Neural progenitor cell (in vitro differentiated cells): ENCODE data around the gene MPO. TPM values are rescaled to one million over a fixed set of nuclear protein-coding genes. Genes with fewer than 3 reads are reported as not detected.

Source experiments
- DNase-seq: peaks from one replicate; pipeline ENCODE4 v3.0.0-alpha.2; 2016; ENCODE audit warnings: low spot score
- H2AFZ ChIP-seq: fragments of 200-600 bp; sonication (generic); replicated peaks from 2 replicates; pipeline ENCODE4 v1.6.1; 2016; ENCODE audit warnings: antibody characterized with exemption
- H3F3A ChIP-seq: fragments of 200-600 bp; sonication (generic); 2 replicates; pipeline ENCODE4 v1.6.1; 2016; ENCODE audit warnings: antibody characterized with exemption, low read depth
- H3K27ac ChIP-seq: fragments of 200-600 bp; sonication (generic); 2 replicates; pipeline ENCODE4 v1.5.1; 2016; ENCODE audit warnings: mild to moderate bottlenecking
- H3K27me3 ChIP-seq: fragments of 200-600 bp; sonication (generic); 2 replicates; pipeline ENCODE4 v1.6.1; 2016; ENCODE audit warnings: mild to moderate bottlenecking, moderate library complexity
- H3K36me3 ChIP-seq: fragments of 200-600 bp; sonication (generic); 2 replicates; pipeline ENCODE4 v1.5.1; 2016
- H3K4me1 ChIP-seq: fragments of 200-600 bp; sonication (generic); 2 replicates; pipeline ENCODE4 v1.6.1; 2016; ENCODE audit warnings: mixed run types
- H3K4me2 ChIP-seq: fragments of 200-600 bp; sonication (generic); 2 replicates; pipeline ENCODE4 v1.6.1; 2016
- H3K4me3 ChIP-seq: fragments of 200-600 bp; sonication (generic); 2 replicates; pipeline ENCODE4 v1.5.1; 2016
- H3K79me2 ChIP-seq: fragments of 200-600 bp; sonication (generic); 2 replicates; pipeline ENCODE4 v1.6.1; 2016; ENCODE audit warnings: low read depth
- H3K9ac ChIP-seq: fragments of 200-600 bp; sonication (generic); 2 replicates; pipeline ENCODE4 v1.6.1; 2016
- H3K9me3 ChIP-seq: fragments of 200-600 bp; sonication (generic); 2 replicates; pipeline ENCODE4 v1.5.1; 2016; ENCODE audit warnings: low read depth
- H4K20me1 ChIP-seq: fragments of 200-600 bp; sonication (generic); 2 replicates; pipeline ENCODE4 v1.6.1; 2016; ENCODE audit warnings: low read depth
- H3K27ac Mint-ChIP-seq: 3 replicates; pipeline ENCODE4 v1.8.0; 2021; ENCODE audit warnings: mixed read lengths
- H3K27me3 Mint-ChIP-seq: 2 replicates; pipeline ENCODE4 v1.8.0; 2022; ENCODE audit warnings: low read depth, mild to moderate bottlenecking, inconsistent platforms, moderate library complexity, mixed read lengths; ENCODE audit not compliant: insufficient read depth
- H3K36me3 Mint-ChIP-seq: 3 replicates; pipeline ENCODE4 v1.8.0; 2021; ENCODE audit warnings: mixed read lengths
- H3K4me1 Mint-ChIP-seq: 3 replicates; pipeline ENCODE4 v1.8.0; 2021; ENCODE audit warnings: mixed read lengths
- H3K4me3 Mint-ChIP-seq: 3 replicates; pipeline ENCODE4 v1.8.0; 2021; ENCODE audit warnings: mild to moderate bottlenecking, moderate library complexity, mixed read lengths
- H3K9me3 Mint-ChIP-seq: 3 replicates; pipeline ENCODE4 v1.8.0; 2020; ENCODE audit warnings: mixed read lengths
- EZH2 ChIP-seq: fragments of 200-600 bp; sonication (generic); IDR thresholded peaks from 2 replicates; pipeline ENCODE4 v1.6.1; 2017; ENCODE audit warnings: antibody characterized with exemption, mild to moderate bottlenecking, moderate library complexity
- EZH2phosphoT487 ChIP-seq: fragments of 200-600 bp; sonication (generic); IDR thresholded peaks from 2 replicates; pipeline ENCODE4 v1.6.1; 2017; ENCODE audit warnings: antibody characterized with exemption
- total RNA-seq: library from RNA; depleted of rRNA; stranded (reverse); fragments of >200 nt; gene quantifications from 2 replicates; pipeline ENCODE4 v1.2.3, GENCODE V29; 2015; ENCODE audit warnings: low replicate concordance
- TF ChIP-seq, protein P1 (sequence below): fragments of 200-600 bp; sonication (generic); IDR thresholded peaks from 2 replicates; pipeline ENCODE4 v1.5.1; 2017; ENCODE audit warnings: antibody characterized with exemption, mild to moderate bottlenecking

The MPO gene, protein sequence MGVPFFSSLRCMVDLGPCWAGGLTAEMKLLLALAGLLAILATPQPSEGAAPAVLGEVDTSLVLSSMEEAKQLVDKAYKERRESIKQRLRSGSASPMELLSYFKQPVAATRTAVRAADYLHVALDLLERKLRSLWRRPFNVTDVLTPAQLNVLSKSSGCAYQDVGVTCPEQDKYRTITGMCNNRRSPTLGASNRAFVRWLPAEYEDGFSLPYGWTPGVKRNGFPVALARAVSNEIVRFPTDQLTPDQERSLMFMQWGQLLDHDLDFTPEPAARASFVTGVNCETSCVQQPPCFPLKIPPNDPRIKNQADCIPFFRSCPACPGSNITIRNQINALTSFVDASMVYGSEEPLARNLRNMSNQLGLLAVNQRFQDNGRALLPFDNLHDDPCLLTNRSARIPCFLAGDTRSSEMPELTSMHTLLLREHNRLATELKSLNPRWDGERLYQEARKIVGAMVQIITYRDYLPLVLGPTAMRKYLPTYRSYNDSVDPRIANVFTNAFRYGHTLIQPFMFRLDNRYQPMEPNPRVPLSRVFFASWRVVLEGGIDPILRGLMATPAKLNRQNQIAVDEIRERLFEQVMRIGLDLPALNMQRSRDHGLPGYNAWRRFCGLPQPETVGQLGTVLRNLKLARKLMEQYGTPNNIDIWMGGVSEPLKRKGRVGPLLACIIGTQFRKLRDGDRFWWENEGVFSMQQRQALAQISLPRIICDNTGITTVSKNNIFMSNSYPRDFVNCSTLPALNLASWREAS
- total RNA-seq, result not detected in 2 replicates

DNA sequence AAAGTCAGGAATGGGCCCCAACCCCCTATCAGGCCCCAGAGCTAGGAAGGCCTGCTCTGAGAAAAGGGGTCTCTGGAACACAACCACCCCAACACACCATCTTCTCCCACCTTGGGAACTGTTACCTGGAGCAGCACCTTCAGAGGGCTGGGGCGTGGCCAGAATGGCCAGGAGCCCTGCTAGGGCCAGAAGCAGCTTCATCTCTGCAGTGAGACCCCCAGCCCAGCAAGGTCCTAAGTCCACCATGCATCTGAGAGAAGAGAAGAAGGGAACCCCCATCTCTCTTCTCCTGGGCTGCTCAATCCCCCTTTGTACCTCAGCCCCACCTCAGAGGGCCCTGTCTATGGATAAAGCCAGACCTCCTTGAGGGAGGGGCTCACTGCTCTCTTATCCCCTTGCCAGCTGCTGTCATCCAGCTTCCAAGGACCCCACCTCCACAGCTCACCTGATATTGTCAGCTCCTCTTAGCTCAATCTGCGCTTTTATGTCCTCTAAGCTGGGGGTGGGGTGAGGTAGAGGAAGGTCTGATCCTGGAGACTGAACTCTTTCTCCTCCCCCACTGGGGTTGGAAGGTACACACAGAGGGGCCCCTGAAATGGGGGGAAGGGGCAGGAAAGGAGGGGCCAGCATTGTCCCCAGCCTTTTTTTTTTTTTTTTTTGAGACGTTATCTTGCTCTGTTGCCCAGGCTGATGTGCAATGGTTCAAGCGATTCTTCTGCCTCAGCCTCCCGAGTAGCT lies at the start of gene MPO:
MPO (minus strand) TSS at position 456 of the 738 bp plus-strand sequence; CDS start at position 279, 177 bp downstream.
- no peak within 1 kb of the TSS for H3K4me2 ChIP-seq
- peaks cover 5% of the 10 kb centered on the region for H3K27me3 ChIP-seq
- DNase-seq, result no peak
- Mint-ChIP-seq H3K9me3 (no peaks in the 10 kb centered on the region), H3K4me1 (peaks cover 9% of the 10 kb centered on the region), H3K27ac (no peak within 1 kb of the TSS), H3K36me3 (no peaks in the 10 kb centered on the region), H3K27me3 (peaks cover 2% of the 10 kb centered on the region), H3K4me3 (no peak within 1 kb of the TSS)
- H2AFZ ChIP-seq, result no peak within 1 kb of the TSS
- H3K36me3 ChIP-seq, result no peaks in the 10 kb centered on the region
- no peaks in the 10 kb centered on the region for H4K20me1 ChIP-seq
- H3K9ac ChIP-seq, result no peak within 1 kb of the TSS
- H3K4me3 ChIP-seq, result no peak within 1 kb of the TSS
- H3K27ac ChIP-seq, result no peak within 1 kb of the TSS
- H3F3A ChIP-seq, result no peaks in the 10 kb centered on the region
- H3K9me3 ChIP-seq, result no peaks in the 10 kb centered on the region
- no peak for TF ChIP-seq EZH2phosphoT487
- TF ChIP-seq EZH2, result no peak
- TF ChIP-seq, protein P1, sequence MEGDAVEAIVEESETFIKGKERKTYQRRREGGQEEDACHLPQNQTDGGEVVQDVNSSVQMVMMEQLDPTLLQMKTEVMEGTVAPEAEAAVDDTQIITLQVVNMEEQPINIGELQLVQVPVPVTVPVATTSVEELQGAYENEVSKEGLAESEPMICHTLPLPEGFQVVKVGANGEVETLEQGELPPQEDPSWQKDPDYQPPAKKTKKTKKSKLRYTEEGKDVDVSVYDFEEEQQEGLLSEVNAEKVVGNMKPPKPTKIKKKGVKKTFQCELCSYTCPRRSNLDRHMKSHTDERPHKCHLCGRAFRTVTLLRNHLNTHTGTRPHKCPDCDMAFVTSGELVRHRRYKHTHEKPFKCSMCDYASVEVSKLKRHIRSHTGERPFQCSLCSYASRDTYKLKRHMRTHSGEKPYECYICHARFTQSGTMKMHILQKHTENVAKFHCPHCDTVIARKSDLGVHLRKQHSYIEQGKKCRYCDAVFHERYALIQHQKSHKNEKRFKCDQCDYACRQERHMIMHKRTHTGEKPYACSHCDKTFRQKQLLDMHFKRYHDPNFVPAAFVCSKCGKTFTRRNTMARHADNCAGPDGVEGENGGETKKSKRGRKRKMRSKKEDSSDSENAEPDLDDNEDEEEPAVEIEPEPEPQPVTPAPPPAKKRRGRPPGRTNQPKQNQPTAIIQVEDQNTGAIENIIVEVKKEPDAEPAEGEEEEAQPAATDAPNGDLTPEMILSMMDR, result no peak
- H3K4me1 ChIP-seq, result peaks cover 13% of the 10 kb centered on the region
- no peaks in the 10 kb centered on the region for H3K79me2 ChIP-seq

DNA sequence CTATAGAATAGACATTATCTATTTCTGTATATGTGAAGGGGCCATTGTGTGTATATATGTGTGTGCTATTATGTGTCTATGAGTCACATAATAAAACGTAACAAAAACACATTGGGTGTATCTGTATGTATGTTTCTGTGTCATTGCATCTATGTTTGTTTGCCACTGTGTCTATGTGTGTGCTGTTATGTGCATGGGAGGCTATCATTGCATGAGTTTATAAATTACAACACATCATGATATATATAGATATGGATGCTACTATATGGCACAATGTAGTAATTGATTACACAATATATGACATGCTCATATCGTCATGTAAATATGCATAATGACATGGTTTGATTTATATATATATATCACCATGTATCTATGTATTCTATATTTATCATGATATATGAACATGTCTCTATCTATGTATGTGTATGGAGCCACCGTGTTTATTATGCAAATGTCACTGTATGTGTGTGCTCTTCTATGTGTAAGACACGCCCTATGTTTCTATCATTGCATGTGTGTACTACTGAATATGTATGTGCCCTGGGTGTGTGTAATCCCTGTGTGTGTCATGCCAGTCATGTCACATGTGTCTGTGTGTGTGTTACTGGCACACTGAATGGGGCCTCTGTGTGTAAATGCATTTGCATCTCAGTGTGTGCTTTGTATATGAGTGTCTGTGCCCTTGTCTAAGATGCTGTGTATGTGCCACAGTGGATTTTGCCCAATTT lies 49.2 kb upstream of the MPO start:
- peaks cover 5% of the 10 kb centered on the region for H3K27me3 Mint-ChIP-seq
- peaks cover 26% of the 10 kb centered on the region for H3K4me1 ChIP-seq
- no peak overlapping the region for H3K9ac ChIP-seq
- peaks cover 54% of the 10 kb centered on the region for H3K4me1 Mint-ChIP-seq
- H3K4me3 ChIP-seq, result no peak overlapping the region
- no peaks in the 10 kb centered on the region for H3K9me3 ChIP-seq
- DNase-seq, result no peak
- no peak overlapping the region for H3K27ac Mint-ChIP-seq
- H3K27ac ChIP-seq, result no peak overlapping the region
- TF ChIP-seq EZH2phosphoT487 (no peak), EZH2 (no peak)
- TF ChIP-seq, protein P1, result no peak
- no peaks in the 10 kb centered on the region for H3K9me3 Mint-ChIP-seq
- H2AFZ ChIP-seq, result no peak overlapping the region
- H3K4me2 ChIP-seq, result peak overlapping the region; percentile 89
- peaks cover 17% of the 10 kb centered on the region for H3F3A ChIP-seq
- no peaks in the 10 kb centered on the region for H3K27me3 ChIP-seq
- H3K4me3 Mint-ChIP-seq, result peak overlapping the region; percentile 84
- H3K79me2 ChIP-seq, result no peaks in the 10 kb centered on the region
- H3K36me3 ChIP-seq, result no peaks in the 10 kb centered on the region
- H4K20me1 ChIP-seq, result no peaks in the 10 kb centered on the region
- no peaks in the 10 kb centered on the region for H3K36me3 Mint-ChIP-seq

DNA sequence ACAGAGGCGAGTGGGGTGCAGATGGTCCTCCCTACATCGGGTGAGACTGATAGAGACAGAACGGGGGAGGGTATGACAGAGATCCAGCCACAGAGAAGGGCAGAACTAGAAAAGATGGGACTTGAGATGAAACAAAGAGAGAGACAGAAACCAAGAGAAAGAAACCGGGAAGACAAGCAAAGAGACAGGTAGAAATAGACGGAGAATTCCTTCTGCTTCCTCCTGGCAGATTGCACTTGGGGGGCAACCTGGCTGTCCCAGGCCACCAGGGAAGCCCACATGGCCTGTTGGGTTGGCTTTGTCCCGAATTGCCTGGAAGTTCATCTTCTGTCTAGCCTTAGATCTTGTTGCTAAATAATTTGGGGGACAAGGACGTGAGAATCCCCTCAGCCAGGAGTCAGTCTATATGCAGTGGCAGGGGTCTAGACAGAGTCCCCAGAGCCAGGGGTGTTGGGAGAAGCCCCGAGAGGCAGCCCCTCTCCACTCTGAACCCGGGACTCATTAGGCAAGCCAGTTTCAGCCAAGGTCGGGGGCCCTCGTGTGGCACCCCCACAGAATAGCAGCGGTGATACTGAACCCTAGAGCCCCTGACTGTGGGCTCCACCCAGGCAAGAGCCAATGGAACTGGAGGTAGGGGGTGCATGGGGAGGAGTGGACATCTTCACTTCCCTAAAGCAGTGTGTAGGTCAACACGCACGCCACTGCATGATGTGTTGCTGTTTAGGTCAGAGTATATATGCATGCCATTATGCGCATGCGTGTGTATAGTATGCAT lies 48.5 kb upstream of the MPO start:
- H3K36me3 ChIP-seq, result no peaks in the 10 kb centered on the region
- Mint-ChIP-seq H3K9me3 (no peaks in the 10 kb centered on the region), H3K36me3 (no peaks in the 10 kb centered on the region), H3K27ac (peak overlapping the region; percentile 44), H3K4me3 (peak overlapping the region; percentile 84), H3K27me3 (peaks cover 5% of the 10 kb centered on the region), H3K4me1 (peaks cover 55% of the 10 kb centered on the region)
- peak overlapping the region; percentile 35 for H3K4me3 ChIP-seq
- no peak overlapping the region for H3K27ac ChIP-seq
- H3K4me2 ChIP-seq, result peak overlapping the region; percentile 89
- H3K27me3 ChIP-seq, result no peaks in the 10 kb centered on the region
- no peaks in the 10 kb centered on the region for H4K20me1 ChIP-seq
- H3K9ac ChIP-seq, result no peak overlapping the region
- peak overlapping the region; percentile 84 for H2AFZ ChIP-seq
- H3K9me3 ChIP-seq, result no peaks in the 10 kb centered on the region
- H3K79me2 ChIP-seq, result no peaks in the 10 kb centered on the region
- peak; percentile 46 for DNase-seq
- TF ChIP-seq EZH2 (no peak), EZH2phosphoT487 (no peak)
- TF ChIP-seq, protein P1, result peak; percentile 26
- H3F3A ChIP-seq, result peaks cover 20% of the 10 kb centered on the region
- peaks cover 30% of the 10 kb centered on the region for H3K4me1 ChIP-seq
